ENCODE data around the gene CAMSAP1. TPM values are rescaled to one million over a fixed set of nuclear protein-coding genes. Genes with fewer than 3 reads are reported as not detected.

Gene CAMSAP1
- total RNA-seq, 2 experiments from 2014 or later = 20.2 to 27.0 TPM

DNA sequence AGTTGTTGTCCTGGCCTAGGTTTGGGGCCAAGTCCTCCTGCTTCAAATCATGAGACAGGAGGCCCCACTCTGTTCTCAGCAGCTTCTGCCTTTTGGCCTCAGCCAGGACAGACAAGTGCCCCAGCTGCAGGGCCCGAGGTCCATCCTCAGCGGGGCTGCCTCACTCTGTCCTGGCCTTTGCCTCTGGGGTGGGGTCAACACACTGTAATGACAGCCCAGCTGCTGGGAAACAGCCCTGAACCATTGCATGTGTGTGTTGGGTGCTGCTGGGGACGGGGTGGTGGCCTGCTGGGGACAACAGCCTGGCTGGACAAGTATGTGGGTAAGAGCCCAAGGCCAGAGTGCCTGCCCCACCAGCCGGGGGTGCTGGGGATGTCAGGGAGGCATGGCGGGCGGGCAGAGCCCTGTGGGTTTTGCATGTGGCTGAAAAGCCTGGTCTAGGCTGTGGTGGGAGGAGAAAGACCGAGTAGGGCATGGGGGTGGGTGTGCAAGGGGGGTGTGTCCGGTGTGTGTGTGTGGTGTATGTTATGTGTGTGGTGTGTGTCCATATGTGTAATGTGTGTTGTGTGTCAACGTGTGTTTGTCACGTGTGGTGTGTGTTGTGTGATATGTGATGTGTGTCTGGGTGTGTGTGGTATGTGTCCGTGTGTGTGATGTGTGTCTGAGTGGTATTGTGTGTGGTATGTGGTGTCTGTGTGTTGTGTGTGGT is 133.7 kb downstream of the CAMSAP1 start:
- Mint-ChIP-seq H3K4me1 (ENCODE audit: low read depth) (no peaks in the 10 kb centered on the region), H3K9me3 (no peaks in the 10 kb centered on the region), H3K27ac (no peak overlapping the region), H3K36me3 (ENCODE audit: low read depth) (no peaks in the 10 kb centered on the region), H3K27me3 (no peaks in the 10 kb centered on the region), H3K4me3 (no peak overlapping the region)
- ChIA-PET CTCF (no interaction called here), POLR2A (no interaction called here)
- no peak for DNase-seq
- no peak for ATAC-seq
- intact Hi-C loops (cut with micrococcal nuclease) = no loop called here
- TF ChIP-seq, protein P1, sequence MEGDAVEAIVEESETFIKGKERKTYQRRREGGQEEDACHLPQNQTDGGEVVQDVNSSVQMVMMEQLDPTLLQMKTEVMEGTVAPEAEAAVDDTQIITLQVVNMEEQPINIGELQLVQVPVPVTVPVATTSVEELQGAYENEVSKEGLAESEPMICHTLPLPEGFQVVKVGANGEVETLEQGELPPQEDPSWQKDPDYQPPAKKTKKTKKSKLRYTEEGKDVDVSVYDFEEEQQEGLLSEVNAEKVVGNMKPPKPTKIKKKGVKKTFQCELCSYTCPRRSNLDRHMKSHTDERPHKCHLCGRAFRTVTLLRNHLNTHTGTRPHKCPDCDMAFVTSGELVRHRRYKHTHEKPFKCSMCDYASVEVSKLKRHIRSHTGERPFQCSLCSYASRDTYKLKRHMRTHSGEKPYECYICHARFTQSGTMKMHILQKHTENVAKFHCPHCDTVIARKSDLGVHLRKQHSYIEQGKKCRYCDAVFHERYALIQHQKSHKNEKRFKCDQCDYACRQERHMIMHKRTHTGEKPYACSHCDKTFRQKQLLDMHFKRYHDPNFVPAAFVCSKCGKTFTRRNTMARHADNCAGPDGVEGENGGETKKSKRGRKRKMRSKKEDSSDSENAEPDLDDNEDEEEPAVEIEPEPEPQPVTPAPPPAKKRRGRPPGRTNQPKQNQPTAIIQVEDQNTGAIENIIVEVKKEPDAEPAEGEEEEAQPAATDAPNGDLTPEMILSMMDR (IDR thresholded peaks at IDR 0.05) = no peak

DNA sequence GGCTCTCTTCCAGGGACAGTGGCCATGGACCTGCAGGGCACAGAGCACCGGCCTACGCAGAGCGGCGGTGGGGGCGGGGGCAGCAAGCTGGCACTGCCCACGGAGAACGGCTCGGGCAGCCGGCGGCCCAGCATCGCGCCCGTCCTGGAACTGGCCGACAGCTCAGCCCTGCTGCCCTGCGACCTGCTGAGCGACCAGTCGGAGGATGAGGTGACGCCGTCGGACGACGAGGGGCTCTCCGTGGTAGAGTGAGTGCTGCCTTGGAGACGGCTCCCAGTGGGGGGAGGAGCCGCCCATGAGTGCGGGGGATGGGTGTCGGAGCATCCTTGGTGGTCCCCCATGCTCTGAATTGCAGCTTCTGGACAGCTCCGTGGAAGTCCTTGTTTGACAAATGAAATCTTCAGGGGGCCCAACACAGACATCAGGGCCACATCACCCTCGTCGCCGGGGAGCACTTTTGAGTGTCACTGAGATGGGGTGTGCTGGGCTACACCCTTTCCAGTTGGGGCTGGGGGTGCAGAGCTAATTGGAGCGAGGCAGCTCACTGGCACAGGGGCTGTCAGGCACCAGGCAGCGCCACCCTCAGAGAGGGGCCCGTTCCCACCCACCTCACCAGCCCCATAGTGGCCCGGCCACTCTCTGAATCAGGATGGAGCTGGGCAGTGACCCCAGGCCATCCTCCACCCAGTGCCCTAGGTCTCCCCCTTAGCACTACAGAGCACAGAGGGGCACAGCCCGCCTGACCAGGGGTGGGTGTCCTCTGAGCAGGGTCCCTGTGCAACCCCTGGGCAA is 134.4 kb downstream of the CAMSAP1 start:
- DNase-seq = no peak
- ChIA-PET POLR2A (no interaction called here), CTCF (no interaction called here)
- Mint-ChIP-seq H3K9me3 (no peaks in the 10 kb centered on the region), H3K4me3 (no peak overlapping the region), H3K27me3 (no peaks in the 10 kb centered on the region), H3K4me1 (ENCODE audit: low read depth) (no peaks in the 10 kb centered on the region), H3K27ac (no peak overlapping the region), H3K36me3 (ENCODE audit: low read depth) (no peaks in the 10 kb centered on the region)
- TF ChIP-seq, protein P1 (IDR thresholded peaks at IDR 0.05) = no peak
- intact Hi-C loops (cut with micrococcal nuclease) = no loop called here
- no peak for ATAC-seq

DNA sequence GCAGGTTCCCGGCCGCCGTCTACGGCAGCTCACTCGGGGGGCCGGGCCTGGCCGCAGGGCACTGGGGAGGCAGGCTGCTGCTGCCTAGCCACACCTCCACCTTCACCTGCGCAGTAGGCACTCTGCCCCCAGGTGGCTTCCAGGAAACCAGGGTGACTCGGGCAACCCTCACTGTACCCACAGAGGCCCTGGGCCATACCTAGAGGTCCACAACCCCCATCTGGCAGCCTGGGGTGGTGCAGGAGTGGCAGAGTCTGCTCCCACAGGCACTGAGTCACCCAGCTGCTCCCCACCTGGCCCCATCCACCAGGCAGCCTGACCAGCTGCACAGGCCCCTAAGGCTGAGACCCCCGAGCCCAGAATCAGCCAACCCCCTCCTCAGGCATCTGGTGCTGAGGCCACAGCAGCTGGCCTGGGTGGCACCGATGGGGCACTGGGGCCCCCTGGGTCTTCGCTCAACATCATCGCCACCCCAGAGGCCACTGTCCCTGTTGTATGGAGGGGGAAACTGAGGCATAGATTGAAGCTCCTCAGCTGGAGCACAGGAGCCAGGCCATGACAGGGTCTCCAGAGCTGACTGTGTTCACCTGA is 135.2 kb downstream of the CAMSAP1 start:
- no peaks in the 10 kb centered on the region for H3K27me3 Mint-ChIP-seq
- intact Hi-C loops (cut with micrococcal nuclease) = no loop called here
- H3K36me3 Mint-ChIP-seq (ENCODE audit: low read depth) = no peaks in the 10 kb centered on the region
- no peak for ATAC-seq
- TF ChIP-seq, protein P1 (IDR thresholded peaks at IDR 0.05) = no peak
- POLR2A ChIA-PET = no interaction called here
- CTCF ChIA-PET = no interaction called here
- H3K4me1 Mint-ChIP-seq (ENCODE audit: low read depth) = no peaks in the 10 kb centered on the region
- no peak overlapping the region for H3K27ac Mint-ChIP-seq
- H3K4me3 Mint-ChIP-seq = no peak overlapping the region
- DNase-seq = peak; percentile 31
- H3K9me3 Mint-ChIP-seq = no peaks in the 10 kb centered on the region

DNA sequence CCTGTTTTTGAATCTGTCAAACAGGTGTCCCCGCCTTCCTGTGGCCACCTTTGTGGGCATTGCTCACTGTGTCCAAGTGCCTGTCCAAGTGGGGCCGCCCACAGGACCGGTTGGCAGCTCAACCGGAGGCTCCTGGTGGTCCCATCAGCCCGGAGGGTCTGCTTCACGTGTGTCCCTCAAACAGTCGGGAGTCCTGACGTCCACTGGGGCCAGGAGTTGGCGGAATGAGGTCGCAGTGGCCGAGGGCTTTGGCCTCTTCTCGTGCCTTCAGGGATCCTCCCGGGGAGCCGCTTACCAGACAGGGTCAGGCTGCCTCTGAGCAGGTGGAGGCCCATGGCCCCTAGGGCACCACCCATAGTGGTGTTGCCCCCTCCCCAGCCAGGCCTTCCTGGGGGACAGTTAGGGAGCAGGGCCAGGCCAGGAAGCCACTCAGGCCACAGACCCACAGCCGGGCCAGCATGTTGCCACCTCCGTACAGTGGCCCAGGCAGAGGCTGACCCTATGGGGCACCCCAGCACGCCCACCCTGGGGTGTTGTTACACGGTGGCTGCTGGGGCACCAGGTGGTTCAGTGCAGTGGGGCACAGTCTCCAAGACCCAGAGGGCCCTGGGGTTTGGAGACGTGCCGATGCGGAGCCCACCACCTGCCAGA is 135.8 kb downstream of the CAMSAP1 start:
- Mint-ChIP-seq H3K27me3 (no peaks in the 10 kb centered on the region), H3K36me3 (ENCODE audit: low read depth) (no peaks in the 10 kb centered on the region), H3K27ac (no peak overlapping the region), H3K4me3 (no peak overlapping the region), H3K4me1 (ENCODE audit: low read depth) (no peaks in the 10 kb centered on the region), H3K9me3 (no peaks in the 10 kb centered on the region)
- no peak for DNase-seq
- TF ChIP-seq, protein P1 (IDR thresholded peaks at IDR 0.05) = no peak
- intact Hi-C loops (cut with micrococcal nuclease) = no loop called here
- ChIA-PET CTCF (no interaction called here), POLR2A (no interaction called here)
- ATAC-seq = no peak

Measured in activated CD8-positive, alpha-beta T cell treated with anti-CD3 and anti-CD28 coated beads for 36 hours (primary cell).